ENCODE measurements around the gene DHX15.

DHX15 gene

DNA sequence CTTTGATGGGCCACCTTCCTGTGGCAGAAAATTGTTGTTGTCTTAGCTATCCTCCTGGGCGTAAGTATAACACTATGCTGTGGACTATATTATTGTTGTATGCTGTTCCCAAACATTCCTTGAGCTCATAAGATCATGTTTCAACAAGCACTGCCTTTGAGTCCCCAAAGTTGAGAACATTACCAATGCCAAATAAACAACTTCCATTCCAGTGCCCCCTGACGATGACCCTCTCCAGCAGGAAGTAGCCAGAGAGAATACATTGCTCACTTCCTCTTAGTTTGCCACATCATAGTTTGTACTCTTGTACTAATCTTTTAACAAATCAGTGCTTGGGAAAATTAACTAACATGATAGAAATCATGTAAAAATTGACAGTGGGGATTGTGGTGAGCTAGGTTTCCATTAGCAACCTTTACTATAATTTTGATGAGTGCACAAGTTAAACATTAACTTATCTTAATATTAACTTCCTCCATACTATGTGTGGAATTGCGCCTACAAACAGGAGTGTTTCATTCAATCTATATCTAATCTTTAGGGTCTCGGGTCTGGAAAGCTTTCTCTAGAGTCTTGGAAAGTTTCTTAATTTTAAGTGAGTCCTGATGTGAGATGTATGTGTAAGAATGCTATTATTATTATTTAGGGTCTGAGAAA lies 20.3 kb upstream of the DHX15 start:
- Histone ChIP-seq H3F3A (ENCODE audit: insufficient read depth, low read length) (no peaks in the 10 kb centered on the region), H3K9me2 (ENCODE audit: low read depth, low read length) (no peaks in the 10 kb centered on the region), H3K27me3 (ENCODE audit: insufficient read depth, low read length) (no peaks in the 10 kb centered on the region), H3K4me1 (ENCODE audit: insufficient read depth, low read length, severe bottlenecking) (no peaks in the 10 kb centered on the region), H3K4me3 (ENCODE audit: low read depth, low read length, poor library complexity, severe bottlenecking) (no peak overlapping the region), H3K9me3 (ENCODE audit: low read length) (no peaks in the 10 kb centered on the region), H3K9ac (ENCODE audit: low read length) (no peak overlapping the region), H3K36me3 (ENCODE audit: insufficient read depth, low read length) (no peaks in the 10 kb centered on the region), H2AFZ (ENCODE audit: low read length) (no peak overlapping the region), H3K4me2 (ENCODE audit: low read length) (no peak overlapping the region), H3K27ac (ENCODE audit: low read depth, low read length, poor library complexity, severe bottlenecking) (no peak overlapping the region), H4K20me1 (ENCODE audit: insufficient read depth, low read length) (no peaks in the 10 kb centered on the region), H3K79me2 (ENCODE audit: insufficient read depth, low read length) (no peaks in the 10 kb centered on the region)
- TF ChIP-seq, protein P1, sequence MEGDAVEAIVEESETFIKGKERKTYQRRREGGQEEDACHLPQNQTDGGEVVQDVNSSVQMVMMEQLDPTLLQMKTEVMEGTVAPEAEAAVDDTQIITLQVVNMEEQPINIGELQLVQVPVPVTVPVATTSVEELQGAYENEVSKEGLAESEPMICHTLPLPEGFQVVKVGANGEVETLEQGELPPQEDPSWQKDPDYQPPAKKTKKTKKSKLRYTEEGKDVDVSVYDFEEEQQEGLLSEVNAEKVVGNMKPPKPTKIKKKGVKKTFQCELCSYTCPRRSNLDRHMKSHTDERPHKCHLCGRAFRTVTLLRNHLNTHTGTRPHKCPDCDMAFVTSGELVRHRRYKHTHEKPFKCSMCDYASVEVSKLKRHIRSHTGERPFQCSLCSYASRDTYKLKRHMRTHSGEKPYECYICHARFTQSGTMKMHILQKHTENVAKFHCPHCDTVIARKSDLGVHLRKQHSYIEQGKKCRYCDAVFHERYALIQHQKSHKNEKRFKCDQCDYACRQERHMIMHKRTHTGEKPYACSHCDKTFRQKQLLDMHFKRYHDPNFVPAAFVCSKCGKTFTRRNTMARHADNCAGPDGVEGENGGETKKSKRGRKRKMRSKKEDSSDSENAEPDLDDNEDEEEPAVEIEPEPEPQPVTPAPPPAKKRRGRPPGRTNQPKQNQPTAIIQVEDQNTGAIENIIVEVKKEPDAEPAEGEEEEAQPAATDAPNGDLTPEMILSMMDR (IDR thresholded peaks at IDR 0.05; ENCODE audit: low read length) = no peak
- no peak for TF ChIP-seq EZH2 (IDR thresholded peaks at IDR 0.05; ENCODE audit: borderline replicate concordance, low read length)

DNA sequence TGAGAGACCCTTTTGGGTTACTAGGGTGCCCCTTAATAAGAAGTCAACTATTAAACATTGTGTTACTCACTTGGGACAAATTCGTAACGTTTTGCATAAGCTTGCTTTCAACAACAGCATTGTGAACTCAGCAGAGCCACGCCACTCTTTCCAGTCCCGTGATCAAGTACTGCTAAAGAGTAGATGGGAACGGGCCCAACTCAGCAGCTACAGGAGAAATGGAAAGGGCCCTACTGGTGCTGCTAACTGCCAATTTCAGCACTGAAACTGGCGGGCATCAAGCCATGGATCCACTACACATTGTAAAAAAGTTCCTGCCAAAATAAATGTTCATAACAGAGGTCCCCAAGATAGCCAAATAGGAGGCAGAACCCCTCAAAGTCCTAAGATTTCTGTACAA lies 19.0 kb upstream of the DHX15 start:
- Histone ChIP-seq H3F3A (ENCODE audit: insufficient read depth, low read length) (no peaks in the 10 kb centered on the region), H3K4me3 (ENCODE audit: low read depth, low read length, poor library complexity, severe bottlenecking) (no peak overlapping the region), H3K4me1 (ENCODE audit: insufficient read depth, low read length, severe bottlenecking) (no peaks in the 10 kb centered on the region), H3K4me2 (ENCODE audit: low read length) (no peak overlapping the region), H3K9ac (ENCODE audit: low read length) (no peak overlapping the region), H3K9me2 (ENCODE audit: low read depth, low read length) (no peaks in the 10 kb centered on the region), H3K36me3 (ENCODE audit: insufficient read depth, low read length) (no peaks in the 10 kb centered on the region), H3K79me2 (ENCODE audit: insufficient read depth, low read length) (no peaks in the 10 kb centered on the region), H3K9me3 (ENCODE audit: low read length) (no peaks in the 10 kb centered on the region), H4K20me1 (ENCODE audit: insufficient read depth, low read length) (no peaks in the 10 kb centered on the region), H2AFZ (ENCODE audit: low read length) (no peak overlapping the region), H3K27ac (ENCODE audit: low read depth, low read length, poor library complexity, severe bottlenecking) (no peak overlapping the region), H3K27me3 (ENCODE audit: insufficient read depth, low read length) (no peaks in the 10 kb centered on the region)
- TF ChIP-seq EZH2 (IDR thresholded peaks at IDR 0.05; ENCODE audit: borderline replicate concordance, low read length) = no peak
- TF ChIP-seq, protein P1 (IDR thresholded peaks at IDR 0.05; ENCODE audit: low read length) = no peak

DNA sequence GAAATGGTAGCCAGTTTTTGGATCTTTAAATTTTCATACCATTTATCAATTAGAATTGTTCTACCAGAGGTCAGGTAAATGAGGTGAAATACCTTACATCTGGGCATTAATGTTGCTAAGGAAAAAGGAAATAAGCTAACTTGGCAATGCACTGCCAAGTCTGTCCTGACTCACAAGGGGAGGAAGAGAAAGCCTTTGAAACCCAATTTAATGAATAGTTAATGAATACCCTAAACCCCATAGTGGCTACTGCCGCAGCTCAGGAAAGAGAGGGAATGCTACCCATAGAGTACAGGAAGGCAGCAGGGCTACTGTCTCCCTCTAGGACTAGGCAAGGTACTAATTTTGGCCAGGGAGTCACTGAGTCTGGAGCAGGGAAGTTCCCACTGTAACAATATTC lies 16.8 kb upstream of the DHX15 start:
- no peak for TF ChIP-seq EZH2 (IDR thresholded peaks at IDR 0.05; ENCODE audit: borderline replicate concordance, low read length)
- TF ChIP-seq, protein P1 (IDR thresholded peaks at IDR 0.05; ENCODE audit: low read length) = no peak
- Histone ChIP-seq H2AFZ (ENCODE audit: low read length) (no peak overlapping the region), H3K79me2 (ENCODE audit: insufficient read depth, low read length) (no peaks in the 10 kb centered on the region)

More for the DNA sequence above, 16.8 kb upstream of the DHX15 start:
- Histone ChIP-seq H3K4me1 (ENCODE audit: insufficient read depth, low read length, severe bottlenecking) (no peaks in the 10 kb centered on the region), H3F3A (ENCODE audit: insufficient read depth, low read length) (no peaks in the 10 kb centered on the region), H3K27me3 (ENCODE audit: insufficient read depth, low read length) (no peaks in the 10 kb centered on the region), H3K9me2 (ENCODE audit: low read depth, low read length) (no peaks in the 10 kb centered on the region), H3K9ac (ENCODE audit: low read length) (no peak overlapping the region), H3K4me3 (ENCODE audit: low read depth, low read length, poor library complexity, severe bottlenecking) (no peak overlapping the region), H3K36me3 (ENCODE audit: insufficient read depth, low read length) (no peaks in the 10 kb centered on the region), H3K4me2 (ENCODE audit: low read length) (no peak overlapping the region), H4K20me1 (ENCODE audit: insufficient read depth, low read length) (no peaks in the 10 kb centered on the region), H3K9me3 (ENCODE audit: low read length) (no peaks in the 10 kb centered on the region), H3K27ac (ENCODE audit: low read depth, low read length, poor library complexity, severe bottlenecking) (no peak overlapping the region)

All from OCI-LY1 (cell line).